ENCODE measurements around the gene HDAC4.

Gene HDAC4

DNA sequence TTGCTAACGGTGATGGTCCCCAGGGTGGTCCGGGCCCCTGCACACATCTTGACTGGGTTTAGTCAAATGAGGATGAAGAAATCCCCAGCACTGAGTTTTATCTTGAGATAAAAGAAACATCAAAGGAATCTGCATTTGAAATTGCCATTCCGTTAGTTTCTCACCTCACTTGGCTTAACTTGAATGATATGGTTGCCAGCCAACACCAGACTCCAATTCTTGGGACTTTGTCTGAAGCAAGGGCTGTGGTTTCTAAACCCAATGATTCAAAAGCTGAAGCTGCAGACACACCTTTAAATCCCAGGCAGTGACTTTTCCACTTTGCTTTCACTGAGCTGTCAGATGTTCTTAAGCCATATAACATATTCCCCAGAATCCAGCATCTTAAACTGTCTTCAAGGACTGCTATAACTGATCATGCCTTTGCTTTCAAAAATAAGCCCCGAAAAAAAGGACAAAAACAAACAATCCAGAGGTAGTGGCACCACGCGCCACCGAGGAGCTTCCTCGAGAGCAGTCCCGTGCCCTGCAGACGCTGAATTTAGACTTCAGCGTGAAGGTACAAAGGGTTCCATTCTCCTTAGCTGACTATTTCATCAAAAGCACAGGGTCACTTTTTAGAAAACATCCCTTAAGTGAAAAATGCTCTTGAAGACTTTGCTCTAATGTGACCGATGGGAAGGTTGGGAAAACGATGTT, 189.3 kb downstream of the HDAC4 start:
- no peak for DNase-seq (ENCODE audit: extremely low read depth in 1 of 2, low read depth in 1 of 2)

DNA sequence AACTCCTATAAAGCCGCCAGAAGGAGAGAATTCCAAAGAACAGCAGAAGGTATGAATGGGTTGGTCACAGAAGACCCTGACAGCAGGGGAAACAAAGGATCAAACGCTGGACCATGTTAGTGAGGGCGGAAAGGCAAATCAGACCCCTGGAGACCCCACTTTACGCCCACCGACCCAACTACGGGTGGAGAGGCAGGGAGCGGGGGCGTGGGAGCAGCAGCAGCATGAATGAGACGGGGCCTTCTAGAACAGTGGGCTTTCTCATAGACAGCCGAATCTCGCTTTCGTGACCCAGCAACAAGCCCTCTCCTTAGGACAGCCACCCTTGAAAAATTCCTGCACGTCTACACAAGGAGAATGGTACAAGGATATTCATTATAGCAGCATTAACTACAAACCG, 191.0 kb downstream of the HDAC4 start:
- no peak for DNase-seq (ENCODE audit: extremely low read depth in 1 of 2, low read depth in 1 of 2)

DNA sequence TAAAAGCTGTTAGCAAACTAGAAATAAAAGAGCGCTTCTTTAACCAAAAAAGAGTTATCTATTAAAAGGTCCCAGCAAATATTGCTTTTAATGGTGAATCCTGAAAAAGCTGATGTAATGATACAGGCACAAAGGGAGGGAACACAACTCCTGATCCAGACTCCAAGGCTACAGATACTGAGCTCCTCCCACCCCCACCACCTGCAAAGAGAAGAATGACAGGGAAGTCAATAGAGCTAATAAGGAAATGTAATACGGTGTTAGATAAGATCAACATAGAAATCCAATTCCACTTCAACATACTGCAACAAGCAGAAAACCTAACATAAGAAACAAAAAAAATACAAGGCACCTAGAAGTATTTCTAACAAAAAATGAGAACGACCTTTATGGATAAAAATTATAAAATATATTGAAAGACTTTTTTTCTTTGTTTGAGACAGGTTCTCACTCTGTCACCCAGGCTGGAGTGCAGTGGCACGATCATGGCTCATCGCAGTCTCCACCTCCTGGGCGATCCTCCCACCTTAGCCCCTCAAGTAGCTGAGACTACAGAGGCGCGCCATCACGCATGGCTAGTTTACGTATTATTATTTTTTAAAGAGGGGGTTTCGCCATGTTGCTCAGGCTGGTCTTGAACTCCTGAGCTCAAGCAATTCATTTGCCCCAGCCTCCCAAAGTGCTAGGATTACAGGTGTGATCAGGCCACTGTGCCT, 192.2 kb downstream of the HDAC4 start:
- DNase-seq (ENCODE audit: extremely low read depth in 1 of 2, low read depth in 1 of 2) = no peak

DNA sequence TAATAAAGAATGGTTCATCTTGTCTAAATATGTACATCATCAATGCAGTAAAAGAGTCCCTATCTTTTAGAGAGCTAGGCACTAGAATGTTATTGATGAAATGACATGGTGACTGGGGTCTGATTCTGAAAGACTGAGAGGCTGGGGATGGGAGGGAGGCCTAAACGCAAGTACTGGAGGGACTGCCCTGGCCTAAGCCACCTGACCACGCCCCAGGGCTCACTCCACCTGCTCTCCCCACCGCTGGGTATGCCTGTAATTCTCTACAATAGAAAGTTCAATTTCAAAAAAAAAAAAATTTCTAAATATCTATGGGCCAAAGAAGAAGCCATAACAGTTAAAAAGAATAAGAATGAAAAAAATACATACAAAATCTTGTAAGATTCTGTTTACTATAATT, 194.0 kb downstream of the HDAC4 start:
- DNase-seq (ENCODE audit: extremely low read depth in 1 of 2, low read depth in 1 of 2) = no peak

DNA sequence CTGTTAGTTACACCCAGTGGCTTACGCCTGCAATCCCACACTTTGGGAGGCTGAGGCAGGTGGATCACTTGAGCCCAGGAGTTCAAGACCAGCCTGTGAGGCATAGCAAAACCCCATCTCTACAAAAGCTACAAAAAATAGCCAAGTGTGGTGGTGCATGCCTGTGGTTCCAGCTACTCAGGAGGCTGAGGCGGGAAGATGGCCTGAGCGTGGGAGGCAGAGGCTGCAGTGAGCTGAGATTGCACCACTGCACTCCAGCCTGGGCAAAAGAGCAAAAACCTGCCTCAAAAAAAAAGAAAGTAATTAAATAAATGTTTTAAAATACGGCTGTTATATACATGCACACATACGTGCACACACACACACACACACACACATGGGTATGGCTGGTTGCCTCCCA, 194.8 kb downstream of the HDAC4 start:
- DNase-seq (ENCODE audit: extremely low read depth in 1 of 2, low read depth in 1 of 2) = no peak

DNA sequence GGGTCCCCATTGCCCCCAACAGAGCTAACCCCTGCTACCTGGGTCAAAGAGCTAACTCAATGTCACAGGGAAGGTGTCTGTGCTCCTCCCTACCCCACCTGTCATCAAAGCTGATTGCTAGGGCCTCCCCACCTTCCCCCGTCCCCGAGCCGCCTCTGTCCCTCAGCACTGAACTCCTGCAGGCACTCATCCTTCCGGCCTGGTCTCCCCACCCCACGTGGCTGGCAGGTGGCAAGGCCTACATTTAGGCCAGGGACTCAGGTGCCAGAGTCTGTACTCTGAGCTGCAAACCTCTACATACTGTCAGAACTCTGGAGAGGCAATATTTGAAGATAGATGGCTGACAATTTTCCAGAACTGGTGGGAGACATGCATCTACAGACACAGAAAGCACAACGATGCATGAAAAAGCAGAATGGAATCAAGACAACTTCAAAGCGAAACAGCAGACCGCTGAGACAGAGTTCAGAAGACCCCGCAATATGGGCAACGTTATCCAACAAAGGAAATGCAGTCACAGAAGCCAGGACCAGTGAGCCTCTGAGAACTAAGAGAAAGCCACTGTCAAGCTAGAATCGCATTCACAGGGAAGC, 195.8 kb downstream of the HDAC4 start:
- no peak for DNase-seq (ENCODE audit: extremely low read depth in 1 of 2, low read depth in 1 of 2)

DNA sequence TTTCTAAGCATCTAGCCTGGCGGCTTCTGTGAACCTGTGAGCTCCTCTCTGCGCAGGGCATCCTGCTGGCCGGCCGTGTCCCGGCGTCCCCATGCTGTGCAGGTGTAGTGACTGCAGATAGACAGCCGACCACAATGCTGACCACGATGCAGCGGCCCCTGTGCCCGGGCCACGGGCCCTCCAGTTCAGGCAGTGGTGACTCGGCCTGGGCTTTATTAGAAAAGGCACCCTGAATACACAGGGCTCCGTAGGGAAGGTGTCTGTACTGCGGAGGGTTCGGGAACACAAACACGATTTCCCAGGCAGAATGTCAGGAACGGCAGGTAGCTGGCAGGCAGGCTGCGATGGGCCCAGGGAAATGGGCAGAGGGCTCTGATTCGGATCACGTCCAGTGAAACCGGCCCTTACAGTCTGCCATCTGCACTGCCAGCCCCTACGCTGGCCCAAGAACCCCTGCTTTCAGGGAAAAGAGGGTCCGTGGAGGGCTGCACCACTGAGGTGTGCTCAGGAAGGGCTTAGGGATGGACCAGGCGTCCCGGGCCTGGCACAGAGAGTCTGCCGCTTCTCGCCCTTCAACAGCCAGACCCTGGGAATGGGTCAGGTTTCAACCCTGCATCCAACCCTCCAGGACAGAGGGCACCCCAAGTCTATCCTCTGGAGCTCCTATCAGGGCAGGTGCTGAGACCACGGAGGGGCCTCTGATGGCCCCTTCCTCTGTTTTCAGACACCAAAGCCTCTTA, 196.5 kb downstream of the HDAC4 start:
- DNase-seq (ENCODE audit: extremely low read depth in 1 of 2, low read depth in 1 of 2) = no peak

DNA sequence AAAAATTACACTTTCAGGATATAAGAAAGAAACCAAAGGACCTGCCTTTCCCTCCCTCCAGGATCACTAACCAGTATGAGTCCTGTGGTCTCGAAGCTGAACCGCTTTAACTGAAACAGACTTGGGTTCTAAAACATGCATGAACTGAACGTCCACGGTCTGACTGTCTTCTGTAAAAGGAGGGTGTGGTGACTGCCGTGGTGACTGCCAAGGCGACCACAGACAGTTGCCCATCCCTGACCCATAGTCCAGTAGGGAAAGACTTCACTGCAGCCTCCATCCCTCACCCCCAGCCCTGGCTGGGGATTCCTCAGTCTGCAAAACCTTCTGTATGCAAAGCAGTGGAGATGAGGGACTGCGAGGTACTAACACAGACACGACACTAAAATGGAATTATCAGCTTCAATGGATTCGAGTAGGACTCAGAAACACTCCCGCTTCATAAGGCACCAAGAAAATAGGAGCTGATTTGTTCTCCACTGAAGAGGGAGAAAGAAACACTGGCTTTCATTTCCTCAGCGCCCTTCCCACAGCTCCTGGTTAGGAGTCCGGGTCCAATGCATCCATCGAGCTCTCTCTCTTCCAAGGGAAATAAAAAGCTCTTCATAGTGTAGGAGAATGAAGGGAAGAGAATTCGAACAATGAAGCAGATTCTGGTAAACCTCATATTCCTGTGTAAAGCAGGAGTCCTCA, 197.2 kb downstream of the HDAC4 start:
- no peak for DNase-seq (ENCODE audit: extremely low read depth in 1 of 2, low read depth in 1 of 2)

DNA sequence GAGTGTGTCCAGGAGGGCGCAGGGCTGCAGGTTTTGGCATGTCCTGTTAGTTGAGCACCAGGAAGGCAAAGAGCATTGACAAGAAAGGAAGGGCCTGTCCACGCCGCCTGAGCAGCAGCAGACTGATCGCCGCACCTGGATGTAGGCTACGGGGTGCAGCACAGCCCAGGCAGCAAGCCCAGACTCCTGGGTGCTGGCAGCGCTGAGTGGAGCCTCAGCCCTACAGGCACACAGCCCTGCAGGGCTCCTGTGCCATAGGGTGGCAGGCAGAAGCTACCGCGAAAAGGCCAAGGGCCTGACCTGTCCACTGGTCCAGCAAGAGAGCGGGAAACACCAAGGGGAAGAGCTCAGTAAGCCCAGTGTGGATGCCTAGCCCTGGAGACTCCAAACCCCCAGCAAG, 198.0 kb downstream of the HDAC4 start:
- DNase-seq (ENCODE audit: extremely low read depth in 1 of 2, low read depth in 1 of 2) = no peak

DNA sequence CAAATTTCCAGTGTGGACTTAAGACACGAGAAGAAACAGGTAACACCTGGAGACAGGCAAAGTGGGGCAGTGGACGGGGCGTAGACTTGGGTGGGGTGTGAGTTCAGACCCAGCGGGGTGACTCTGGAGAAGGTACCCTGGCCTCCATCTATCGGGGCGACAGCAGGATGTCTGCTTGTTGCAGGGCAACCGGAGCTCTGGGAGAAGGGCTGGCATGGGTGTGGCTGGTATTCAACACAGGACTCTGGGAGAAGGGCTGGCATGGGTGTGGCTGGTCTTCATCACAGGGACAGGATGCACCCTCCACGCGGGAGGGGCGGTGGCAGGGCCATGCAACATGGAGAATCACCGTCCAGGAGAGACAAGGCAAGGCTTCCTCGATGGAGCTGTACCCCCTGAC, 198.5 kb downstream of the HDAC4 start:
- DNase-seq (ENCODE audit: extremely low read depth in 1 of 2, low read depth in 1 of 2) = no peak

DNA sequence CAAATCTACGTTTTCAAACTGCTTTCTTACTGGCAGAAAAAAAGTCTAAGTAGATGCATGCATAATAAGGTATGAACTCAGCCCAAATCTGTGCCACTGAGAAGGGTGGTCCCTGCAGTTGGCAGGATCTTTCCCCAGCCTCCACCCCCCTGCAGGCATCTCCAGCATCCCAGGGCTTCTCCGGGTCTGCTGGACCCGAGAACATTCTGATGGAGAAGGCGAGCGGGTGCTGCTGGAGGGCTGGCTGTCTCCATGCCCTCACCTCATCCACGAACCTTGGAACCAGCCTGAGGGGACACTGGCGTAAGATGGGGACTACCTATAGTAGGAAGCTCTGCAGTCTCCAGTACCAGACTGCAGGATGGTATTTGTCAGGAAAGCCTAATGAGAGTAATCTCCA, 198.9 kb downstream of the HDAC4 start:
- DNase-seq (ENCODE audit: extremely low read depth in 1 of 2, low read depth in 1 of 2) = no peak

DNA sequence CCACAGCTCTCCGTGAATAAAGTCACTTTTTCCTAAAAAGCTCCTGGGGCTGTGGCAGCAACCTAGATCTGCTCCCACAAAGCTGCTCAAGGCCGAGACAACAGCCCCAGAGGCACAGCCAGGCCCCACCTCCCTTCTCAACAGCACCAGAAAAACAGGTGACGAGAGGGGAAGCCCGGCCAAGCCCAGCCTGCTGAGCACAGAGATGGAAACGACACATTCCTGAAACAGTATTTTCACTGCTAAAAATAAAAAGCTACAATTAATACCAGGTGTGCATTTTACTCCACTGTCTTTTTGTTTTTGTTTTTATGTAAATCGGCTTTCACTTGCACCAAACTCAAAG, 199.3 kb downstream of the HDAC4 start:
- DNase-seq (ENCODE audit: extremely low read depth in 1 of 2, low read depth in 1 of 2) = no peak

DNA sequence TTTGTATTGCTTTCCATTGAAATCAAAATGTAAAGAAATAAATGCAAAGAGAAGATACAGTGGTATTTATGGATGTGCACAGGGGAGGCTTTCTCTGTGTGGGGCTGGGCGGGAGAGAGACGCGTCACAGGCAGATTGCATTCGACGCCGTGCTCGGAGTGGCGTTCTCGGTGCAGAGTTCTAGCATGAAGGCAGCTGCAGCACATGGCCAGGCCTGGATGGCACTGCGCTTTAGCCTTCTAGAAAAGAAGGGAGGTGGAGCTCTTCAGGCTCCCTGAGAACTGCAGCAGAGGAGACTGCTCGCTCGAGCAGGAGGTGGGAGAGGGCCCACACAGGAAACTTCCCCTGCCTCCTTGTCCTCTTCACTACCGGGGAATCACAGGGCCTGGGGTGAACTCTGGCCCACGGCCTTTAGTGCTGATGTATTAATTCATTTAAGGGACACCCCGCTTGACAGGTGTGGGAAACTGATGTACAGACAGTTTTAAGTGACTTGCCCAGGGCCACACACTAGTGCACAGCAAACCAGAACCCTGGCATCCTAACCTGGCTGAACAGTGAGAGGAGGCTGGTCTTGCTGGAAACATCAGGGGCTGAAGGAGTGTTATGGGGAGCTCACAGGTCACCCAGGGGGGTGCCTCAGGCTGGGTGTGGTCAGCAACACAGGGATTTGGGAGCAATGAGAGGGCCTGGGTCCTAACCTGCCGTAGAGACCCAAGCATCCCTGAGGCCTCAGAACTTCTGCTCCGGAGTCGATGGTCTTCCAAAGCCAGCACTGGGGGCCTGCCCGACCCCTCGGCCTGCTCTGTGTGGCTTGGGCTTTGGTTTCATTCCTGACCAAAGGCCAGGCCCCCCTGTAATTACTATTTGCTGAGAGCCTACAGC, 199.9 kb downstream of the HDAC4 start:
- DNase-seq (ENCODE audit: extremely low read depth in 1 of 2, low read depth in 1 of 2) = no peak

DNA sequence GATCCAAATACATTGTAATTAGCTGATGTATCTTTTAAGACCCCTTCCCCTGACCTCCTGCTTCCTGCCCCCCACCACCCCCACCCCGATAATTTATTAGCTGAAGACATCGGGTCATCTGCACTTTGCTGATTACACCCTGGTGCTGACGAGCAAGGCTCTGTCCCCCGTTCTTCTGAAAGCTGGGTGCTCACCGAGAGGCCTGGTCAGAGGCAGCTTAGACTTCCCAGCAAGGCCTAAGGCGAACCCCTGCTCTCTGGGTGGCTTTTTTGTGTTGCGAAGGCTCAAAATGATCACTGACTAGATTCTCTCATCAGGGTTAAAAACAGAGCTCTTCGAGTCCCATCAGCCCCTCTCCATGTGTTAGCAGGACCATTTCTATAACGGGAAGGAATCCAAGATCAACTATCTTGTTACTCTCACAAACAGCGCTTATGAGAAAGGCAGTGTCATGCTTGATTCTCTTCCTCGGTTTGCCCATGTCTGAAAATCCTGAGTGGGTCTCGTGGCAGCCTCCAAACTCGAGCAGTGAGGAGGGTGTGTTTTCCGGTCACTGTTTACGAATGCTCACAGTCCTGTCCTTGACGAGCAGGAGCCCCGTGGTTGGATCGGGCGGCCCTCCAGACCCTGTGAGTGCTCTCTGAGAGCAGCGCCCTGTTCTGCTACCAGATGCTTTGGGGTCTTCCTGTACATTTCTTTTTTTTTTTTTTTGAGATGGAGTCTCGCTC, 201.6 kb downstream of the HDAC4 start:
- no peak for DNase-seq (ENCODE audit: extremely low read depth in 1 of 2, low read depth in 1 of 2)

DNA sequence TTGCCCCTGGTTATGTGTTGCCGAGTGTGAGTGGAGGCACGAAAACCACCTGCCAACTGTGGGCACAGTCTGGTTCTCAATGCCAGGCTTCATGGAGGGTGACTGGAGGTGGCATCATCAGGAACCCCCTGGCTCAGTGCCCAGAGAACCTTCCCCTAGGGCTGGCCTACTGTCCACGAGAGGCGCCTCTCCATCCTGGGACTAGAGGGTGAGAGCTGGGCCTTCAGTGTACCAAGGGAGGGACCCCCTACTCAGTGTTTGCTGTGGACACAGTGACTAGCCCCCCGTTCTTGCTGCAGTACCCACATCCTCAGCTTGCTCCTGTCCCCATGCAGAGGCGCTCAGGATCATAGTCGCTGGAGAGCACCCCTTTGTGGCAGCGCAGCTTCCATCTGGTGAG, 202.6 kb downstream of the HDAC4 start:
- no peak for DNase-seq (ENCODE audit: extremely low read depth in 1 of 2, low read depth in 1 of 2)

DNA sequence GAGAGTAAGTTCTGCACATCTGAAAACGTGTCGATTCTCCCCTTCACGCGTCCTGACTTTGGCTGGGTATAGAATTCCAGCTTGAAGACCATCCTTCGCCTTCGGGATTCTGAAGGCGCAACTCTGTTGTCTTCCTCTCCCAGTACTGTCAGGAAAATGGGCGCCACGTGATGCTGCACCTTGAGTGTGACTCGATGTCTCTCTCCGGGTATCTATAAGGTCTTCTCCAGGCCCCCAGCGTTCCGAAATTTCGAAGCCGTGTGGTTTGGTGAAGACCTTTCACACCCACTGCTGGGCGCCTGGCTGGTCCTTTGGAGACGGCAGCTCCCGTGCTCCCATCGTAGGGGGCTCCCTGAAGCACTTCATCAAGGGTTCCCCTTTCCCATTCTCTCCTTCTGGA, 203.7 kb downstream of the HDAC4 start:
- no peak for DNase-seq (ENCODE audit: extremely low read depth in 1 of 2, low read depth in 1 of 2)

DNA sequence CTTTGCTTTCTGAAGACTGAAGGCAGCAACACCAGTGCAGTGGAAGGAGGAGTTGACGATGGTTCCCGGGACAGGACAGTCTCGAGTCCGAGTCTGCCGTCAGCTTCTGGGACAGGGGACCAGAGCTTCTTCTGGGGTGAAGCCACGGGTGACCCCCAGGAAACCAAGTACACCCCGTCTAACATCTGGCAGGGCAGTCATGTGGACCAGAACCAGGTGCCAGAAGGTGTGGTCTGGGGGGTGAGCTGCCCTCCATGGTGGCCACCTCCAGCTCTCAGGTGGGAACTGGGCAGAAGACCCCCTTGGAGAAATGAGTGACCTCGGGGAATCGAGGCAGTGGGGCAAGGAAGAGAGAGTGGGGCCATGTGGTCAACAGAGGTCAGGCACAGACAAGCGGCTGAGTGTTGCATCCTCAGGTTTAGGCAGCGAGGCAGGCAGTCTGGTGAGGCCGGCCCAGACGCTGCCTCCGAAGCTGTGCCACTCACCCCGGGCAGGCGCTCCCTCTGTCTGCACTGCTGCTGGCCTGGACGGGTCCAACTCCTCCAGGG, 204.3 kb downstream of the HDAC4 start:
- no peak for DNase-seq (ENCODE audit: extremely low read depth in 1 of 2, low read depth in 1 of 2)

DNA sequence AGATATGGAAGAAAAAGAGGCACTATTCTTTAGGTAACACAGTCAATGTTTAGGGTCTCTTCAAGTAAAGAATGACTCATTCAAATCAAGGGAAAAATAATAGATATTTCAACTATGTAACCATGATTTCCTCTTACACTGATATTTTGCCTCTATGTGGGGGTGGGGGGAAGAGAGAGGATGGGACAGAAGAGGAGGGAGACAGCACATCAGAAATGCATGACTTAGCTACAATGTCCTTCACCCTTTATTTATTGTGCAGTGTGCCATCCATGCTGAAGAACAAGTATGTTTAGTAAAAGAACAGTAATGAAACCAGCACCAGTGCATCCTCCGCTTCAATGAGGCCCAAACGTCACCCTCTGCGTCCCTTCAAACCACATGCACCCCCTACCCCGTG, 204.8 kb downstream of the HDAC4 start:
- no peak for DNase-seq (ENCODE audit: extremely low read depth in 1 of 2, low read depth in 1 of 2)

DNA sequence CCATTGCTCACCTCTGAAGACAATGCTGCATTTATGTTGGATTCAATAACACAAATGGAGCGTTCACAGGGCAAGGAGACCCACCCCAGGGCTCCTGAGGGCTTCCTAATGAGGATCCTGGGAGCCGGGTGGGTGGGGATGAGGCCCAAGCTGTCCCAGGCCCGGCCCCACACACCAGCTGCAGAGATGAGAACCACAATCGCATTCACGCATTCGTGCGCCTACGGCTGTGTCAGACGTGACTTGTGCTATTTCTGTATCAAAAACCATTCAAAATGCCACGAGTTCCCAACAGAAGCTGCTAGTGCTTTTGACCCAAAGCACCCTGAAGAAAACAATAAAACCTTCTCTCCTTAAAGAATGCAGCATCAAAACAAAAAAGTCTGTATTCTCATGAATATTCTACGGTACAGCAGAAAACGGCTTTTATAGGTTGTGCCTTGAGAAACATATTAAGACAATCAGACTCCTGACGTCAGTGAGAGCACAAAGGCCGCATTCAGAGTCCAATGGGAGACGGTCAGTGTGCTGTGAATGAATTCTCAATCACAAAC, 205.4 kb downstream of the HDAC4 start:
- DNase-seq (ENCODE audit: extremely low read depth in 1 of 2, low read depth in 1 of 2) = no peak

Measured in activated CD8-positive, alpha-beta memory T cell treated with anti-CD3 and anti-CD28 coated beads for 1 hour (primary cell).